Thyroid gland (tissue), 4 donors: Measurements from ENCODE around the gene SLC29A2.

ENCODE experiments used
- CTCF ChIP-seq, 6 experiments: fragments of 200-600 bp in 3 of 6; fragments of 450-650 bp in 3 of 6; sonication (generic) in 3 of 6; IDR thresholded peaks; one replicate each; pipeline ENCODE4 v1.5.1; 2016 to 2019; ENCODE audit warnings: antibody characterized with exemption in 6 of 6, mild to moderate bottlenecking in 2 of 6, inconsistent platforms in 1 of 6, moderate library complexity in 1 of 6
- POLR2A ChIP-seq, 2 donors: fragments of 450-650 bp; IDR thresholded peaks; one replicate each; pipeline ENCODE4 v1.6.1; 2017; ENCODE audit warnings: antibody characterized with exemption in 2 of 2, mild to moderate bottlenecking in 2 of 2, moderate library complexity in 1 of 2

GRCh38 chr11:66317322-66317722, 54.2 kb downstream of the SLC29A2 start:
- TF ChIP-seq CTCF (IDR thresholded peaks at IDR 0.05) (no peak), POLR2A (IDR thresholded peaks at IDR 0.05) (no peak)
